Thyroid gland (tissue), 4 donors: Measurements from ENCODE around the gene TACR1. TPM values are rescaled to one million over a fixed set of nuclear protein-coding genes. Genes with fewer than 3 reads are reported as not detected.

ENCODE experiments used
- DNase-seq, 2 donors: peaks; one replicate each; pipeline ENCODE4 v3.0.0-alpha.2; 2019
- H3K27ac ChIP-seq, 3 donors: fragments of 200-600 bp; sonication (generic); 1 replicate in 2 of 3; 2 replicates in 1 of 3; pipeline ENCODE4 v1.5.1; 2016 to 2019; ENCODE audit warnings: mild to moderate bottlenecking in 1 of 3, moderate library complexity in 1 of 3
- H3K27me3 ChIP-seq: fragments of 200-600 bp; sonication (generic); one replicate; pipeline ENCODE4 v1.5.1; 2019
- H3K36me3 ChIP-seq, 2 donors: fragments of 200-600 bp; sonication (generic); one replicate each; pipeline ENCODE4 v1.5.1; 2016 to 2019
- H3K4me1 ChIP-seq, 2 donors: fragments of 200-600 bp; sonication (generic); one replicate each; pipeline ENCODE4 v1.5.1; 2017 to 2019
- H3K4me3 ChIP-seq, 3 donors: fragments of 200-600 bp; sonication (generic); replicated peaks in 1 of 3; 1 replicate in 2 of 3; 2 replicates in 1 of 3; pipeline ENCODE4 v1.5.1; 2016; ENCODE audit warnings: mild to moderate bottlenecking in 1 of 3
- H3K9me3 ChIP-seq: fragments of 200-600 bp; sonication (generic); one replicate; pipeline ENCODE4 v1.5.1; 2017
- CTCF ChIP-seq, 6 experiments: fragments of 200-600 bp in 3 of 6; fragments of 450-650 bp in 3 of 6; sonication (generic) in 3 of 6; IDR thresholded peaks; one replicate each; pipeline ENCODE4 v1.5.1; 2016 to 2019; ENCODE audit warnings: antibody characterized with exemption in 6 of 6, mild to moderate bottlenecking in 2 of 6, inconsistent platforms in 1 of 6, moderate library complexity in 1 of 6
- POLR2A ChIP-seq, 2 donors: fragments of 450-650 bp; IDR thresholded peaks; one replicate each; pipeline ENCODE4 v1.6.1; 2017; ENCODE audit warnings: antibody characterized with exemption in 2 of 2, mild to moderate bottlenecking in 2 of 2, moderate library complexity in 1 of 2
- WGBS, 2 donors: methylation state at CpG; one replicate each; pipeline ENCODE4 v1.1.5; 2017; 5-methylcytosine and 5-hydroxymethylcytosine counted together
- intact Hi-C: fragments of 100-400 bp; cut with DNase I; formaldehyde crosslinking; loops from one replicate; pipeline ENCODE4 v1.15.1; 2023
- total RNA-seq, 4 donors: library from RNA; depleted of rRNA; stranded (reverse); fragments of >200 nt; gene quantifications; one replicate each; pipeline ENCODE4 v1.2.3, GENCODE V29; 2016

Gene TACR1
- total RNA-seq, 4 donors from 2014 or later = 0.24 to 2.7 (median 0.63) TPM

- no peak for DNase-seq
- no peaks in the 10 kb centered on the region for H3K36me3 ChIP-seq
- intact Hi-C loops = no loop called here
- no peaks in the 10 kb centered on the region for H3K27me3 ChIP-seq
- H3K4me1 ChIP-seq = peaks cover 0 to 8% of the 10 kb centered on the region in 2 donors
- no peaks in the 10 kb centered on the region for H3K9me3 ChIP-seq
- 68 to 73% methylated on average over 4 of the region's 4 CpGs for WGBS, 2 donors
- no peak overlapping the region for H3K27ac ChIP-seq
- no peak overlapping the region for H3K4me3 ChIP-seq
- TF ChIP-seq POLR2A (IDR thresholded peaks at IDR 0.05) (no peak), CTCF (IDR thresholded peaks at IDR 0.05) (no peak)
These were observed 151.2 kb downstream of the TACR1 start for GRCh38 chr2:75047992-75048625.

GRCh38 chr2:75047189-75047991 lies 151.9 kb downstream of the TACR1 start:
- no peaks in the 10 kb centered on the region for H3K9me3 ChIP-seq
- no peaks in the 10 kb centered on the region for H3K36me3 ChIP-seq
- H3K27me3 ChIP-seq = no peaks in the 10 kb centered on the region
- H3K27ac ChIP-seq = no peak overlapping the region
- WGBS, 2 donors = 92 to 98% methylated on average over 2 of the region's 2 CpGs
- intact Hi-C loops = no loop called here
- TF ChIP-seq CTCF (IDR thresholded peaks at IDR 0.05) (no peak), POLR2A (IDR thresholded peaks at IDR 0.05) (no peak)
- DNase-seq = no peak
- H3K4me3 ChIP-seq = no peak overlapping the region
- H3K4me1 ChIP-seq = peaks cover 0 to 12% of the 10 kb centered on the region in 2 donors

GRCh38 chr2:75045526-75046050 lies 153.7 kb downstream of the TACR1 start:
- TF ChIP-seq CTCF (IDR thresholded peaks at IDR 0.05) = no peak
- TF ChIP-seq POLR2A (IDR thresholded peaks at IDR 0.05) = no peak
- H3K9me3 ChIP-seq = no peaks in the 10 kb centered on the region
- 83 to 86% methylated on average over 4 of the region's 4 CpGs for WGBS, 2 donors
- DNase-seq = no peak
- H3K4me3 ChIP-seq = no peak overlapping the region
- no peaks in the 10 kb centered on the region for H3K27me3 ChIP-seq
- H3K27ac ChIP-seq = no peak overlapping the region
- intact Hi-C loops = no loop called here
- no peaks in the 10 kb centered on the region for H3K36me3 ChIP-seq
- peaks cover 0 to 18% of the 10 kb centered on the region in 2 donors for H3K4me1 ChIP-seq

GRCh38 chr2:75044291-75044690 lies 155.0 kb downstream of the TACR1 start:
- Histone ChIP-seq H3K4me3 (no peak overlapping the region), H3K4me1 (peaks cover 0 to 18% of the 10 kb centered on the region in 2 donors), H3K27me3 (no peaks in the 10 kb centered on the region), H3K36me3 (no peaks in the 10 kb centered on the region), H3K27ac (no peak overlapping the region), H3K9me3 (no peaks in the 10 kb centered on the region)
- TF ChIP-seq CTCF (IDR thresholded peaks at IDR 0.05) (no peak), POLR2A (IDR thresholded peaks at IDR 0.05) (no peak)
- 90 to 96% methylated on average over 2 of the region's 2 CpGs for WGBS, 2 donors
- DNase-seq = no peak
- intact Hi-C loops = no loop called here

GRCh38 chr2:75042823-75043222 lies 156.5 kb downstream of the TACR1 start:
- Histone ChIP-seq H3K9me3 (no peaks in the 10 kb centered on the region), H3K27me3 (no peaks in the 10 kb centered on the region), H3K36me3 (no peaks in the 10 kb centered on the region), H3K27ac (no peak overlapping the region), H3K4me3 (no peak overlapping the region), H3K4me1 (peaks cover 0 to 13% of the 10 kb centered on the region in 2 donors)
- no peak for DNase-seq
- intact Hi-C loops = no loop called here
- WGBS, 2 donors = 87 to 89% methylated on average over 1 of the region's 1 CpG
- TF ChIP-seq POLR2A (IDR thresholded peaks at IDR 0.05) (no peak), CTCF (IDR thresholded peaks at IDR 0.05) (no peak)
